SK-N-SH treated with all-trans-retinoic acid at 6 μM for 48 hours (cell line): ENCODE results near the gene KIAA1549.

Experiments
- ATAC-seq: fragments of 200-7000 bp; cut with Tn5 transposase; 3 replicates; pipeline ENCODE4 v1.9.1; 2020; ENCODE audit warnings: mild to moderate bottlenecking, moderate library complexity
- ARNTL ChIP-seq: fragments of 450-650 bp; formaldehyde crosslinking; IDR thresholded peaks from 2 replicates; pipeline ENCODE4 v1.5.0; 2020; ENCODE audit warnings: low read depth, mild to moderate bottlenecking, moderate library complexity, borderline replicate concordance
- BACH2 ChIP-seq: fragments of 250-450 bp; sonication (Bioruptor Pico); IDR thresholded peaks from 2 replicates; pipeline ENCODE4 v1.9.0; 2021; ENCODE audit warnings: mild to moderate bottlenecking, borderline replicate concordance
- CREB5 ChIP-seq: fragments of 250-450 bp; sonication (Bioruptor Pico); IDR thresholded peaks from 2 replicates; pipeline ENCODE4 v1.5.1; 2020; ENCODE audit warnings: low read depth, mild to moderate bottlenecking, moderate library complexity
- CSDC2 ChIP-seq: fragments of 250-450 bp; sonication (Bioruptor Pico); IDR thresholded peaks from 2 replicates; pipeline ENCODE4 v1.5.0; 2020; ENCODE audit warnings: mild to moderate bottlenecking, moderate library complexity
- ESRRG ChIP-seq: fragments of 250-450 bp; sonication (Bioruptor Pico); IDR thresholded peaks from 2 replicates; pipeline ENCODE4 v1.6.1; 2021; ENCODE audit warnings: mild to moderate bottlenecking
- ISL1 ChIP-seq: fragments of 250-450 bp; sonication (Bioruptor Pico); IDR thresholded peaks from 2 replicates; pipeline ENCODE4 v2.1.2; 2022; ENCODE audit warnings: mild to moderate bottlenecking, moderate library complexity
- OSR1 ChIP-seq: fragments of 250-450 bp; sonication (Bioruptor Pico); IDR thresholded peaks from 2 replicates; pipeline ENCODE4 v1.8.0; 2022; ENCODE audit warnings: moderate library complexity, mild to moderate bottlenecking, inconsistent platforms
- PPARA ChIP-seq: fragments of 250-450 bp; sonication (Bioruptor Pico); IDR thresholded peaks from 2 replicates; pipeline ENCODE4 v1.5.0; 2020; ENCODE audit warnings: mild to moderate bottlenecking, borderline replicate concordance
- RARB ChIP-seq: fragments of 250-450 bp; sonication (Bioruptor Pico); IDR thresholded peaks from 2 replicates; pipeline ENCODE4 v1.8.0; 2021; ENCODE audit warnings: mild to moderate bottlenecking, moderate library complexity
- TCF4 ChIP-seq: fragments of 250-450 bp; sonication (Bioruptor Pico); IDR thresholded peaks from 2 replicates; pipeline ENCODE4 v1.8.0; 2021; ENCODE audit warnings: mild to moderate bottlenecking, moderate library complexity, borderline replicate concordance
- TOX ChIP-seq: fragments of 250-450 bp; sonication (Bioruptor Pico); IDR thresholded peaks from 2 replicates; pipeline ENCODE4 v1.8.0; 2021; ENCODE audit warnings: mild to moderate bottlenecking, moderate library complexity, borderline replicate concordance
- ZC3H10 ChIP-seq: fragments of 250-450 bp; sonication (Bioruptor Pico); IDR thresholded peaks from 2 replicates; pipeline ENCODE4 v1.5.1; 2021; ENCODE audit warnings: mild to moderate bottlenecking, moderate library complexity
- ZFP3 ChIP-seq: fragments of 250-450 bp; sonication (Bioruptor Pico); IDR thresholded peaks from 2 replicates; pipeline ENCODE4 v1.5.0; 2020; ENCODE audit warnings: mild to moderate bottlenecking, moderate library complexity
- ZFP30 ChIP-seq: fragments of 450-650 bp; formaldehyde crosslinking; IDR thresholded peaks from 2 replicates; pipeline ENCODE4 v1.5.0; 2022; ENCODE audit warnings: mild to moderate bottlenecking, moderate library complexity
- ZNF565 ChIP-seq: fragments of 450-650 bp; formaldehyde crosslinking; conservative IDR thresholded peaks from 2 replicates; pipeline ENCODE4 v1.5.0; 2020; ENCODE audit warnings: low read depth, mild to moderate bottlenecking, moderate library complexity
- ZNF70 ChIP-seq: fragments of 450-650 bp; formaldehyde crosslinking; IDR thresholded peaks from 2 replicates; pipeline ENCODE4 v1.5.0; 2020; ENCODE audit warnings: mild to moderate bottlenecking, moderate library complexity
- TF ChIP-seq, protein P1 (sequence below): fragments of 250-450 bp; sonication (Bioruptor Pico); IDR thresholded peaks from 2 replicates; pipeline ENCODE4 v1.5.1; 2021; ENCODE audit warnings: mild to moderate bottlenecking, moderate library complexity
- TF ChIP-seq, protein P2 (sequence below): fragments of 250-450 bp; sonication (Bioruptor Pico); IDR thresholded peaks from 2 replicates; pipeline ENCODE4 v1.8.0; 2020; ENCODE audit warnings: mild to moderate bottlenecking, moderate library complexity, borderline replicate concordance

Gene KIAA1549

GRCh38 chr7:138866353-138866752 is 114.8 kb downstream of the KIAA1549 start:
- TF ChIP-seq, protein P1, sequence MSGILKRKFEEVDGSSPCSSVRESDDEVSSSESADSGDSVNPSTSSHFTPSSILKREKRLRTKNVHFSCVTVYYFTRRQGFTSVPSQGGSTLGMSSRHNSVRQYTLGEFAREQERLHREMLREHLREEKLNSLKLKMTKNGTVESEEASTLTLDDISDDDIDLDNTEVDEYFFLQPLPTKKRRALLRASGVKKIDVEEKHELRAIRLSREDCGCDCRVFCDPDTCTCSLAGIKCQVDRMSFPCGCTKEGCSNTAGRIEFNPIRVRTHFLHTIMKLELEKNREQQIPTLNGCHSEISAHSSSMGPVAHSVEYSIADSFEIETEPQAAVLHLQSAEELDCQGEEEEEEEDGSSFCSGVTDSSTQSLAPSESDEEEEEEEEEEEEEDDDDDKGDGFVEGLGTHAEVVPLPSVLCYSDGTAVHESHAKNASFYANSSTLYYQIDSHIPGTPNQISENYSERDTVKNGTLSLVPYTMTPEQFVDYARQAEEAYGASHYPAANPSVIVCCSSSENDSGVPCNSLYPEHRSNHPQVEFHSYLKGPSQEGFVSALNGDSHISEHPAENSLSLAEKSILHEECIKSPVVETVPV (CRISPR knock-in tag): no peak
- no peak for TF ChIP-seq ESRRG (CRISPR knock-in tag)
- TF ChIP-seq, protein P2, sequence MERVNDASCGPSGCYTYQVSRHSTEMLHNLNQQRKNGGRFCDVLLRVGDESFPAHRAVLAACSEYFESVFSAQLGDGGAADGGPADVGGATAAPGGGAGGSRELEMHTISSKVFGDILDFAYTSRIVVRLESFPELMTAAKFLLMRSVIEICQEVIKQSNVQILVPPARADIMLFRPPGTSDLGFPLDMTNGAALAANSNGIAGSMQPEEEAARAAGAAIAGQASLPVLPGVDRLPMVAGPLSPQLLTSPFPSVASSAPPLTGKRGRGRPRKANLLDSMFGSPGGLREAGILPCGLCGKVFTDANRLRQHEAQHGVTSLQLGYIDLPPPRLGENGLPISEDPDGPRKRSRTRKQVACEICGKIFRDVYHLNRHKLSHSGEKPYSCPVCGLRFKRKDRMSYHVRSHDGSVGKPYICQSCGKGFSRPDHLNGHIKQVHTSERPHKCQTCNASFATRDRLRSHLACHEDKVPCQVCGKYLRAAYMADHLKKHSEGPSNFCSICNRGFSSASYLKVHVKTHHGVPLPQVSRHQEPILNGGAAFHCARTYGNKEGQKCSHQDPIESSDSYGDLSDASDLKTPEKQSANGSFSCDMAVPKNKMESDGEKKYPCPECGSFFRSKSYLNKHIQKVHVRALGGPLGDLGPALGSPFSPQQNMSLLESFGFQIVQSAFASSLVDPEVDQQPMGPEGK (CRISPR knock-in tag): no peak
- no peak for TF ChIP-seq ZFP30
- TF ChIP-seq TCF4 (CRISPR knock-in tag): no peak
- no peak for TF ChIP-seq ZC3H10 (CRISPR knock-in tag)
- TF ChIP-seq ZNF70 (CRISPR knock-in tag): no peak
- no peak for TF ChIP-seq ISL1 (CRISPR knock-in tag)
- TF ChIP-seq RARB (CRISPR knock-in tag): no peak
- no peak for ATAC-seq

DNA sequence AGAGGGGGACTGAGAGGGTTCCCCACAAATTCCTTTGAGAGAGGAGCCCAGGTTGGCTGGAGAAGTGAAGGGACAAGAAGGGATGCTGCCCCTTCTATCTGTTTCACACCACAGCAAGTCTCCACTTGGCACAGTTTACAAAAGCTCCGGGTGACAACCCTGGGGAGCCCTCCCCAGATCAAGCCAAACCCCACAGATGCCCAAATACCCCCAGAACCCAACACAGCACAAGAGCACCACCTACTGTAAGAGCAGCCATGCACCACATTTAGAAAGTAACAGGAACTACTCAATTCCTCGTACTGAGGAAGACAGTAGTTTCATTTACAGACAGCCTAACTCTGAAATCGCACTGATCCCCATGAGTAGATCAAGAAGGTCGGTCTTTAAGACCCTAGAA is 115.3 kb downstream of the KIAA1549 start:
- peak; percentile 17; the same call in 1 of the 3 replicates for ATAC-seq

GRCh38 chr7:138864667-138865066 is 116.5 kb downstream of the KIAA1549 start:
- peak; percentile 83 for ATAC-seq
- TF ChIP-seq ISL1 (CRISPR knock-in tag): peak; percentile 57
- TF ChIP-seq ZC3H10 (CRISPR knock-in tag): peak; percentile 66; the same call in 1 of the 2 replicates
- TF ChIP-seq TOX (CRISPR knock-in tag): no peak
- TF ChIP-seq, protein P2 (CRISPR knock-in tag): 0 out of 2 replicates have a peak, but pooled peaks have one; percentile 33
- TF ChIP-seq BACH2 (CRISPR knock-in tag): no peak

More for the DNA sequence above, 115.3 kb downstream of the KIAA1549 start:
- TF ChIP-seq CSDC2 (CRISPR knock-in tag) (no peak), PPARA (CRISPR knock-in tag) (no peak), RARB (CRISPR knock-in tag) (no peak), CREB5 (CRISPR knock-in tag) (no peak), ESRRG (CRISPR knock-in tag) (no peak), OSR1 (CRISPR knock-in tag) (no peak), TCF4 (CRISPR knock-in tag) (no peak), ZNF70 (CRISPR knock-in tag) (no peak), ISL1 (CRISPR knock-in tag) (no peak), ZFP3 (no peak), ZNF565 (no peak), ARNTL (CRISPR knock-in tag) (no peak)
- TF ChIP-seq, protein P1 (CRISPR knock-in tag): no peak
- TF ChIP-seq, protein P2 (CRISPR knock-in tag): no peak
